ENCODE data around the gene DLX4.

DLX4 gene

GRCh38 chr17:49969134-49969759 lies at the start of gene DLX4:
Gene DLX4, plus strand, starts transcription at chr17:49969190. Its CDS starts 279 bp downstream, at chr17:49969469.
- H3K36me3 Mint-ChIP-seq = no peaks in the 10 kb centered on the region
- peaks cover 49% of the 10 kb centered on the region for H3K4me1 Mint-ChIP-seq
- H3K27ac Mint-ChIP-seq = no peak within 1 kb of the TSS
- ATAC-seq = no peak
- H3K4me3 Mint-ChIP-seq = peak within 1 kb of the TSS; percentile 84
- no peak for DNase-seq (ENCODE audit: low spot score in 2 of 2)
- H3K9me3 Mint-ChIP-seq = no peaks in the 10 kb centered on the region

- ATAC-seq = no peak
These were observed 48.8 kb upstream of the DLX4 start for GRCh38 chr17:49920030-49920769.

GRCh38 chr17:49922095-49922494 lies 46.9 kb upstream of the DLX4 start:
- Mint-ChIP-seq H3K27ac (no peak overlapping the region), H3K4me1 (no peaks in the 10 kb centered on the region), H3K9me3 (no peaks in the 10 kb centered on the region), H3K4me3 (no peak overlapping the region), H3K36me3 (no peaks in the 10 kb centered on the region)
- ATAC-seq (no peak), DNase-seq (ENCODE audit: low spot score in 2 of 2) (no peak)

More at GRCh38 chr17:49920030-49920769, 48.8 kb upstream of the DLX4 start:
- Mint-ChIP-seq H3K9me3 (no peaks in the 10 kb centered on the region), H3K36me3 (no peaks in the 10 kb centered on the region), H3K4me3 (no peak overlapping the region), H3K4me1 (no peaks in the 10 kb centered on the region), H3K27ac (no peak overlapping the region)
- DNase-seq (ENCODE audit: low spot score in 2 of 2) = no peak

GRCh38 chr17:49924116-49924515 lies 44.9 kb upstream of the DLX4 start:
- Mint-ChIP-seq H3K27ac (no peak overlapping the region), H3K4me3 (no peak overlapping the region), H3K4me1 (no peaks in the 10 kb centered on the region), H3K9me3 (no peaks in the 10 kb centered on the region), H3K36me3 (no peaks in the 10 kb centered on the region)
- no peak for DNase-seq (ENCODE audit: low spot score in 2 of 2)
- no peak for ATAC-seq

GRCh38 chr17:49924589-49924988 lies 44.4 kb upstream of the DLX4 start:
- Mint-ChIP-seq H3K4me1 (no peaks in the 10 kb centered on the region), H3K27ac (no peak overlapping the region), H3K4me3 (no peak overlapping the region), H3K9me3 (no peaks in the 10 kb centered on the region), H3K36me3 (no peaks in the 10 kb centered on the region)
- ATAC-seq (no peak), DNase-seq (ENCODE audit: low spot score in 2 of 2) (no peak)

GRCh38 chr17:49925921-49926320 lies 43.1 kb upstream of the DLX4 start:
- no peaks in the 10 kb centered on the region for H3K4me1 Mint-ChIP-seq
- no peak overlapping the region for H3K27ac Mint-ChIP-seq
- ATAC-seq = no peak
- H3K9me3 Mint-ChIP-seq = no peaks in the 10 kb centered on the region
- H3K36me3 Mint-ChIP-seq = no peaks in the 10 kb centered on the region
- DNase-seq (ENCODE audit: low spot score in 2 of 2) = no peak
- no peak overlapping the region for H3K4me3 Mint-ChIP-seq

- H3K27ac Mint-ChIP-seq = no peak overlapping the region
- H3K4me3 Mint-ChIP-seq = no peak overlapping the region
- H3K36me3 Mint-ChIP-seq = no peaks in the 10 kb centered on the region
- no peak for DNase-seq (ENCODE audit: low spot score in 2 of 2)
- no peaks in the 10 kb centered on the region for H3K4me1 Mint-ChIP-seq
- no peaks in the 10 kb centered on the region for H3K9me3 Mint-ChIP-seq
- no peak for ATAC-seq
These were observed 42.1 kb upstream of the DLX4 start for GRCh38 chr17:49926886-49927285.

- H3K4me3 Mint-ChIP-seq = no peak overlapping the region
- H3K9me3 Mint-ChIP-seq = no peaks in the 10 kb centered on the region
- no peak overlapping the region for H3K27ac Mint-ChIP-seq
- DNase-seq (ENCODE audit: low spot score in 2 of 2) (no peak), ATAC-seq (no peak)
- H3K36me3 Mint-ChIP-seq = no peaks in the 10 kb centered on the region
- H3K4me1 Mint-ChIP-seq = no peaks in the 10 kb centered on the region
These were observed 40.7 kb upstream of the DLX4 start for GRCh38 chr17:49928126-49928800.

GRCh38 chr17:49928837-49929475 lies 40.0 kb upstream of the DLX4 start:
- ATAC-seq = no peak
- no peaks in the 10 kb centered on the region for H3K36me3 Mint-ChIP-seq
- no peaks in the 10 kb centered on the region for H3K4me1 Mint-ChIP-seq
- no peak overlapping the region for H3K27ac Mint-ChIP-seq
- no peak overlapping the region for H3K4me3 Mint-ChIP-seq
- H3K9me3 Mint-ChIP-seq = no peaks in the 10 kb centered on the region
- no peak for DNase-seq (ENCODE audit: low spot score in 2 of 2)

- Mint-ChIP-seq H3K4me3 (no peak overlapping the region), H3K4me1 (no peaks in the 10 kb centered on the region), H3K27ac (no peak overlapping the region), H3K36me3 (no peaks in the 10 kb centered on the region), H3K9me3 (no peaks in the 10 kb centered on the region)
- no peak for DNase-seq (ENCODE audit: low spot score in 2 of 2)
- no peak for ATAC-seq
These were observed 38.1 kb upstream of the DLX4 start for GRCh38 chr17:49930880-49931279.

GRCh38 chr17:49931416-49932137 lies 37.4 kb upstream of the DLX4 start:
- ATAC-seq (no peak), DNase-seq (ENCODE audit: low spot score in 2 of 2) (no peak)
- Mint-ChIP-seq H3K9me3 (no peaks in the 10 kb centered on the region), H3K36me3 (no peaks in the 10 kb centered on the region), H3K4me3 (no peak overlapping the region), H3K4me1 (no peaks in the 10 kb centered on the region), H3K27ac (no peak overlapping the region)

GRCh38 chr17:49932138-49932723 lies 36.8 kb upstream of the DLX4 start:
- no peak for ATAC-seq
- H3K9me3 Mint-ChIP-seq = no peaks in the 10 kb centered on the region
- H3K36me3 Mint-ChIP-seq = no peaks in the 10 kb centered on the region
- H3K4me3 Mint-ChIP-seq = no peak overlapping the region
- H3K4me1 Mint-ChIP-seq = no peaks in the 10 kb centered on the region
- no peak overlapping the region for H3K27ac Mint-ChIP-seq
- no peak for DNase-seq (ENCODE audit: low spot score in 2 of 2)

GRCh38 chr17:49932901-49933300 lies 36.1 kb upstream of the DLX4 start:
- Mint-ChIP-seq H3K4me3 (no peak overlapping the region), H3K4me1 (no peaks in the 10 kb centered on the region), H3K36me3 (no peaks in the 10 kb centered on the region), H3K27ac (no peak overlapping the region), H3K9me3 (no peaks in the 10 kb centered on the region)
- no peak for ATAC-seq
- no peak for DNase-seq (ENCODE audit: low spot score in 2 of 2)

- Mint-ChIP-seq H3K4me1 (no peaks in the 10 kb centered on the region), H3K4me3 (no peak overlapping the region), H3K36me3 (no peaks in the 10 kb centered on the region), H3K27ac (no peak overlapping the region), H3K9me3 (no peaks in the 10 kb centered on the region)
- ATAC-seq = no peak
- DNase-seq (ENCODE audit: low spot score in 2 of 2) = no peak
These were observed 33.3 kb upstream of the DLX4 start for GRCh38 chr17:49935526-49936210.
